ENCODE data around the gene PDS5B.

GRCh38 chr13:32585550-32586079 is 637 bp upstream of the PDS5B start:
- no peak for TF ChIP-seq EGR1 (IDR thresholded peaks at IDR 0.05; ENCODE audit: borderline replicate concordance, low read depth, low read length)
- TF ChIP-seq RFX5 (IDR thresholded peaks at IDR 0.05; ENCODE audit: borderline replicate concordance, low read depth, low read length) = no peak
- 0 out of 4 replicates have a peak, but pooled peaks of 1 of the 2 experiments have one; percentile 55 for TF ChIP-seq SIN3A (conservative IDR thresholded peaks at IDR 0.05 in 1 of 2, IDR thresholded peaks at IDR 0.05 in 1 of 2; ENCODE audit: low read depth in 1 of 2, low read length in 2 of 2)
- TF ChIP-seq CEBPB (IDR thresholded peaks at IDR 0.05; ENCODE audit: low read depth, low read length) = no peak
- TF ChIP-seq CTBP2 (IDR thresholded peaks at IDR 0.05; ENCODE audit: borderline replicate concordance, insufficient read depth, insufficient read length, low read length) = no peak
- no peak for TF ChIP-seq EZH2 (IDR thresholded peaks at IDR 0.05; ENCODE audit: low read depth, low read length, severe bottlenecking)
- TF ChIP-seq SUZ12 (IDR thresholded peaks at IDR 0.05; ENCODE audit: low read length) = no peak
- no peak for TF ChIP-seq KDM5A (IDR thresholded peaks at IDR 0.05; ENCODE audit: low read length)
- TF ChIP-seq TAF1 (IDR thresholded peaks at IDR 0.05; ENCODE audit: low read depth, low read length) = no peak
- TF ChIP-seq POLR2A (IDR thresholded peaks at IDR 0.05; ENCODE audit: control extremely low read depth in 1 of 2, low read depth in 2 of 2, low read length in 2 of 2) = no peak
- no peak for TF ChIP-seq BCL11A (IDR thresholded peaks at IDR 0.05; ENCODE audit: low read depth in 2 of 2, low read length in 2 of 2)
- no peak for TF ChIP-seq MAX (IDR thresholded peaks at IDR 0.05)
- no peak for TF ChIP-seq CTCF (IDR thresholded peaks at IDR 0.05; ENCODE audit: control extremely low read depth in 1 of 3, insufficient read depth in 1 of 3, low read depth in 1 of 3, low read length in 3 of 3)
- TF ChIP-seq USF2 (IDR thresholded peaks at IDR 0.05; ENCODE audit: low read length) = no peak

Measured in H1 (cell line).